K562 (cell line): ENCODE measurements around the gene SCN8A. TPM values are rescaled to one million over a fixed set of nuclear protein-coding genes. Genes with fewer than 3 reads are reported as not detected.

Experiments
- ATAC-seq: fragments of 200-7000 bp; cut with Tn5 transposase; 3 replicates; pipeline ENCODE4 v1.9.1; 2020; ENCODE audit warnings: moderate library complexity
- BruUV-seq: library from RNA; stranded (reverse); fragments of 400-500 nt; replicated peaks from 2 replicates; lab custom pipeline; 2021; lab: Mats Ljungman, UMichigan
- CTCF ChIA-PET: fragments of 300-600 bp; formaldehyde crosslinking; extraction: SDS; loops from one replicate; lab custom pipeline; 2021; ENCODE audit warnings: low intra/inter-chr PET ratio; lab: Yijun Ruan, JAX
- POLR2A ChIA-PET: fragments of 300-600, 350-650 bp; sonication (Branson Sonifier 250); formaldehyde crosslinking; extraction: SDS; loops from one replicate; lab custom pipeline; 2021; ENCODE audit warnings: antibody characterized with exemption, inconsistent platforms; lab: Yijun Ruan, JAX
- DNase-seq, 4 experiments: peaks; one replicate each; pipeline versions ENCODE4 v3.0.0 to v3.0.0-alpha.2; 2011 to 2018; ENCODE audit warnings: low spot score in 3 of 4, mixed read lengths in 3 of 4; ENCODE audit errors: extremely low read depth in 1 of 4
- FAIRE-seq: peaks from 2 replicates; lab custom pipeline; 2011; peaks lifted over from hg19 to GRCh38; lab: Jason Lieb, UNC
- H2AFZ ChIP-seq: 2 replicates; pipeline ENCODE4 v1.6.0; 2011; ENCODE audit warnings: low read depth, low read length, control low read depth, inconsistent platforms
- H3K27ac ChIP-seq: fragments of 200-600 bp; 3 replicates; pipeline ENCODE4 v1.8.0; 2011; ENCODE audit warnings: low read depth, mild to moderate bottlenecking, control low read depth, inconsistent platforms, low read length, moderate library complexity, mixed read lengths; ENCODE audit errors: extremely low read depth
- H3K27me3 ChIP-seq, 2 experiments: fragments of 300-600 bp in 1 of 2; 2 replicates in 1 of 2; 3 replicates in 1 of 2; pipeline versions ENCODE4 v1.6.0 to v1.8.0; 2011; ENCODE audit warnings: inconsistent platforms in 2 of 2, low read length in 2 of 2, mild to moderate bottlenecking in 1 of 2, mixed read lengths in 1 of 2, moderate library complexity in 1 of 2; ENCODE audit not compliant: control insufficient read depth in 2 of 2, insufficient read depth in 2 of 2
- H3K36me3 ChIP-seq: fragments of 300-600 bp; 3 replicates; pipeline ENCODE4 v1.8.0; 2011; ENCODE audit warnings: mild to moderate bottlenecking, low read length, inconsistent platforms; ENCODE audit not compliant: control insufficient read depth, insufficient read depth
- H3K4me1 ChIP-seq, 2 experiments: fragments of 200-600 bp in 1 of 2; replicated peaks in 1 of 2; 2 replicates in 1 of 2; 3 replicates in 1 of 2; pipeline versions ENCODE4 v1.5.1 to v1.8.0; 2011; ENCODE audit warnings: inconsistent platforms in 2 of 2, low read length in 2 of 2, mild to moderate bottlenecking in 1 of 2, mixed read lengths in 1 of 2, moderate library complexity in 1 of 2; ENCODE audit not compliant: control insufficient read depth in 2 of 2, insufficient read depth in 2 of 2
- H3K4me2 ChIP-seq: 2 replicates; pipeline ENCODE4 v1.6.1; 2011; ENCODE audit warnings: low read length, control low read depth, inconsistent platforms, mixed read lengths; ENCODE audit not compliant: insufficient read depth
- H3K4me3 ChIP-seq: fragments of 200-600 bp; sonication (generic), shearing (Covaris generic); 2 replicates; pipeline ENCODE4 v1.5.1; 2016; ENCODE audit warnings: control low read depth, inconsistent platforms
- H3K79me2 ChIP-seq: fragments of 200-600 bp; 3 replicates; pipeline ENCODE4 v1.8.0; 2011; ENCODE audit warnings: low read length, inconsistent platforms; ENCODE audit not compliant: control insufficient read depth, insufficient read depth
- H3K9ac ChIP-seq, 2 experiments: 2 replicates each; pipeline versions ENCODE4 v1.6.0 to v1.6.1; 2011; ENCODE audit warnings: low read depth in 2 of 2, low read length in 2 of 2, control low read depth in 1 of 2, inconsistent platforms in 1 of 2, mild to moderate bottlenecking in 1 of 2, mixed read lengths in 1 of 2; ENCODE audit not compliant: insufficient read depth in 1 of 2
- H3K9me1 ChIP-seq: one replicate; pipeline ENCODE4 v1.6.0; 2011; ENCODE audit warnings: inconsistent platforms, mild to moderate bottlenecking, low read length, moderate library complexity; ENCODE audit not compliant: control insufficient read depth, insufficient read depth
- H3K9me3 ChIP-seq: replicated peaks from 2 replicates; pipeline ENCODE4 v1.5.1; 2011; ENCODE audit warnings: low read depth, low read length, inconsistent platforms; ENCODE audit not compliant: control insufficient read depth, insufficient read depth
- H4K20me1 ChIP-seq: replicated peaks from 2 replicates; pipeline ENCODE4 v1.6.1; 2011; ENCODE audit warnings: low read length, inconsistent platforms, mixed read lengths; ENCODE audit not compliant: control insufficient read depth, insufficient read depth
- HDAC8 ChIP-seq: fragments of 450-650 bp; IDR thresholded peaks from 2 replicates; pipeline ENCODE4 v1.6.1; 2016; ENCODE audit warnings: mild to moderate bottlenecking, missing genetic modification characterization, moderate library complexity, missing compliant biosample characterization
- MBD2 ChIP-seq: sonication (generic); IDR thresholded peaks from 2 replicates; pipeline ENCODE4 v1.6.1; 2016; ENCODE audit warnings: low read depth, borderline replicate concordance
- NR2C1 ChIP-seq, 2 experiments: fragments of 450-650 bp; IDR thresholded peaks; 2 replicates each; pipeline ENCODE4 v1.6.1; 2017; ENCODE audit warnings: mild to moderate bottlenecking in 2 of 2, antibody characterized with exemption in 1 of 2, inconsistent platforms in 1 of 2, missing compliant biosample characterization in 1 of 2, missing genetic modification characterization in 1 of 2
- RFX1 ChIP-seq: fragments of 450-650 bp; IDR thresholded peaks from 2 replicates; pipeline ENCODE4 v1.6.1; 2016; ENCODE audit warnings: mild to moderate bottlenecking, moderate library complexity
- TOE1 ChIP-seq, 2 experiments: fragments of 450-650 bp in 1 of 2; sonication (generic) in 1 of 2; formaldehyde crosslinking in 1 of 2; IDR thresholded peaks; 2 replicates each; pipeline versions ENCODE4 v1.7.1 to v1.8.0; 2016 to 2022; ENCODE audit warnings: borderline replicate concordance in 2 of 2, mild to moderate bottlenecking in 2 of 2, antibody characterized with exemption in 1 of 2, inconsistent platforms in 1 of 2, low read depth in 1 of 2, missing genetic modification reagents in 1 of 2, moderate library complexity in 1 of 2
- ZFP30 ChIP-seq: fragments of 250-450 bp; sonication (Bioruptor Pico); IDR thresholded peaks from 2 replicates; pipeline ENCODE4 v1.8.0; 2022; ENCODE audit warnings: moderate library complexity, mild to moderate bottlenecking, inconsistent platforms, borderline replicate concordance
- ZNF175 ChIP-seq: fragments of 200-800 bp; sonication (Bioruptor generic); IDR thresholded peaks from 2 replicates; pipeline ENCODE4 v1.6.1; 2016; ENCODE audit warnings: low read depth, mild to moderate bottlenecking, missing genetic modification characterization, missing compliant biosample characterization
- WGBS: fragments of 100-300 bp; shearing (Covaris generic); methylation state at CpG from one replicate; pipeline ENCODE4 v1.1.6; 2016; ENCODE audit warnings: low coverage, mixed read lengths; ENCODE audit not compliant: insufficient coverage; ENCODE audit errors: missing lambda C conversion rate; 5-methylcytosine and 5-hydroxymethylcytosine counted together
- in situ Hi-C: fragments of 300-500 bp; cut with MboI; formaldehyde crosslinking; loops from 4 replicates; pipeline ENCODE4 v1.15.0; 2018; ENCODE audit warnings: inconsistent platforms, mixed read lengths
- intact Hi-C: fragments of 100-400 bp; cut with micrococcal nuclease; formaldehyde crosslinking; loops from 2 replicates; pipeline ENCODE4 v1.14.2; 2022
- polyA plus RNA-seq, 8 experiments: library from polyadenylated mRNA; depleted of rRNA in 4 of 8; stranded (reverse) in 5 of 8; unstranded in 3 of 8; fragments of >200 nt; fragmentation: Nextera tagmentation in 2 of 8; fragmentation: Illumina TruSeq in 1 of 8; extraction: Ambion mirVana in 2 of 8; extraction: Trizol in 1 of 8; gene quantifications; 2 replicates each; pipeline versions ENCODE4 v1.2.1 to v1.2.3, GENCODE V29; 2011 to 2014; ENCODE audit warnings: inconsistent platforms in 1 of 8, missing spikeins in 1 of 8
- total RNA-seq, 7 experiments: library from RNA; depleted of rRNA in 6 of 7; stranded (reverse); fragments of >200 nt in 6 of 7; fragmentation: Illumina TruSeq in 2 of 7; extraction: Trizol in 2 of 7; gene quantifications; 2 replicates each; pipeline versions ENCODE4 v1.2.1 to v1.2.3, GENCODE V29; 2011 to 2021; ENCODE audit warnings: low replicate concordance in 1 of 7

SCN8A gene
- total and polyA plus RNA-seq, 9 of the 15 experiments (the other 6 are each of a cell fraction or from before 2014, with no cell fraction given), result 0.03 to 0.29 (median 0.15) TPM; not detected in 1

DNA sequence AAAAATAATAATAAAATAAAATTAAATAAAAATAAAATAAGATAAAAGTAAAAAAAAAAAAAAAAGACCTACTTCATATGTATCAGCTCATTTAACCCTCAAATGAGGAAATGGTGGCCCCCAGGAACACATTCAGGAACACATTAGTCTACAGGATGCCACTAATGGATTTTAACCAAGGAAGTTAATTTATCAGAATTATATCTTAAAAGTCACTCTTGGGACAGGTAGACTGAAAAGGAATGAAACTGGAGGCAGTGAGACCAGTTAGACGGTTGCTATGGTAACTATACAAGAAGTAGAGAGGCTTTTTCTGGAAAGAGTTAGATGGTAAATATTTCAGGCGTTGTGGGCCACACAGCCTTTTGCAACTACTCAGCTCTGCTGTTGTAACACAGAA, 54.9 kb downstream of the SCN8A start:
- intact Hi-C loops (no loop called here), in situ Hi-C loops (no loop called here)
- no peaks in the 10 kb centered on the region for H4K20me1 ChIP-seq
- H3K9me1 ChIP-seq, result no peaks in the 10 kb centered on the region
- ChIA-PET POLR2A (no interaction called here), CTCF (no interaction called here)
- no peak overlapping the region for H3K9ac ChIP-seq
- no peak overlapping the region for H3K27ac ChIP-seq
- no TSS peak for BruUV-seq
- ATAC-seq, result no peak
- no peak for FAIRE-seq
- no peaks in the 10 kb centered on the region for H3K36me3 ChIP-seq
- H2AFZ ChIP-seq, result no peak overlapping the region
- no peaks in the 10 kb centered on the region for H3K79me2 ChIP-seq
- H3K4me1 ChIP-seq, result no peaks in the 10 kb centered on the region
- TF ChIP-seq RFX1, result peak; percentile 73
- TF ChIP-seq ZFP30 (CRISPR knock-in tag), result no peak
- TF ChIP-seq, all 486 proteins: peak for 1
- Histone ChIP-seq H3K27me3 (no peaks in the 10 kb centered on the region), H3K9me3 (no peaks in the 10 kb centered on the region), H3K4me2 (no peak overlapping the region), H3K4me3 (no peak overlapping the region)
- WGBS, result 0% methylated on average over 2 of the region's 2 CpGs
- DNase-seq, result no peak

DNA sequence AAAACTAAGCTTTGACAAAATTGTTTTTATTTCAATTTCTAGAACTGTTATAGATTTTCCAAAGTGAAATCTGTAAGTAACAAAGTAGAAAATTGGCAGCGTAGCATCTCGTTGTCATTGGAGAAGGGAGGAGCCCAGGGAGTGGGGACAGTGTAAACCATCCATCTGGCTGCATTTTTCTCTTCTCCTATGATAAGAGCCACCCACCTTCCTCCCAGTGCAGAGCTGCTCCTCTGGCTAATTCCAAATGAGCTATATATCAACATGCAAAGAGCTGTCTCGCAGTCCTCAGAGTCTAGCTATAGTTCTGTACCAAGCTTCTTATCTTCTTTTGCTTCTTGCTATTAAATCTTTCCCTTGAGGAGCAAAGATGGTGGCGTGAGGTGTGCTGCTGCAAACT, 56.6 kb downstream of the SCN8A start:
- ChIA-PET POLR2A (no interaction called here), CTCF (no interaction called here)
- WGBS, result 2% methylated on average over 4 of the region's 4 CpGs
- TF ChIP-seq NR2C1 (IDR thresholded peaks at IDR 0.05) (no peak), NR2C1 (tag; IDR thresholded peaks at IDR 0.05) (no peak), TOE1 (IDR thresholded peaks at IDR 0.05; ENCODE audit: borderline replicate concordance) (no peak), TOE1 (CRISPR knock-in tag; IDR thresholded peaks at IDR 0.05; ENCODE audit: borderline replicate concordance, low read depth) (no peak), MBD2 (no peak), ZNF175 (CRISPR knock-in tag) (no peak), HDAC8 (no peak)

More for the DNA sequence above, 56.6 kb downstream of the SCN8A start:
- Histone ChIP-seq H4K20me1 (no peaks in the 10 kb centered on the region), H3K9ac (no peak overlapping the region), H3K9me1 (no peaks in the 10 kb centered on the region), H3K4me2 (no peak overlapping the region), H3K4me1 (no peaks in the 10 kb centered on the region), H3K36me3 (no peaks in the 10 kb centered on the region), H3K9me3 (no peaks in the 10 kb centered on the region), H3K79me2 (no peaks in the 10 kb centered on the region), H2AFZ (no peak overlapping the region), H3K27ac (no peak overlapping the region), H3K27me3 (no peaks in the 10 kb centered on the region), H3K4me3 (no peak overlapping the region)
- intact Hi-C loops (no loop called here), in situ Hi-C loops (no loop called here)
- FAIRE-seq (no peak), ATAC-seq (no peak), DNase-seq (no peak)
- no TSS peak for BruUV-seq
